Stimulated activated CD8-positive, alpha-beta memory T cell treated with anti-CD3 and anti-CD28 coated beads, Interleukin-2, amount 100 ng/mL, for 1 hour (primary cell): ENCODE measurements around the gene RNF220.

Experiments
- DNase-seq, 2 donors: peaks; one replicate each; pipeline ENCODE4 v3.0.0-alpha.2; 2020; ENCODE audit warnings: low read depth in 2 of 2

Gene RNF220

DNA sequence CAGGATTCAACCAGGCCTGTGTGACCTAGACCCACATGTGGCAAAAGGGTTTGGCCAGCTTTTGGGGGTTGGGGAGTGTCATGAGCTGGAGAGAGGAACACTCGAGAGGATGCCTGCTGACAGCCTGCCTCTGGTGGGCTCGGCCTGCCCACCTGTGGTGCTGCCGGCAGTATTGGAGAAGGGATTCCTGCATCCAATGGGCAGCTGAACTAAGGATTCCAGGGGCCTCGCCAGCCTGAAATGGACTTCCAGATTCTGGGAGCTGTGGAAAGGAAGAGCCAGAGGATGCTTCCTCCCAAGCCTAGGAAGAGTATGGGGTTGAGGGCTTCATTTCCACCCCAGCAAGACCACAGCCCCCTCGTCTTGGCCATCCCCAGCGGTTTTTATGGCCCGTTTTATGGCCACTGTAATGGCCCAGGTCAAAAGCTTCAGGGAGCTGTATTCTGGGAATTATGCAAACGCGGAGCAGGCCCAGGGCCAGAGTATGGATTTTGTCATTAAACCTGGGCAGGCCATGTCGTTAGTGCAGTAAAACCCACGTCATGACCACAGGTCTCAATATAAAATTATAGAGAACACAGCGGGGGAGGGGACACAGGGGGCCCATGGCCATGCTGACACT, 205.6 kb downstream of the RNF220 start:
- DNase-seq: no peak

GRCh38 chr1:44611419-44611818, 206.4 kb downstream of the RNF220 start:
- no peak for DNase-seq

DNA sequence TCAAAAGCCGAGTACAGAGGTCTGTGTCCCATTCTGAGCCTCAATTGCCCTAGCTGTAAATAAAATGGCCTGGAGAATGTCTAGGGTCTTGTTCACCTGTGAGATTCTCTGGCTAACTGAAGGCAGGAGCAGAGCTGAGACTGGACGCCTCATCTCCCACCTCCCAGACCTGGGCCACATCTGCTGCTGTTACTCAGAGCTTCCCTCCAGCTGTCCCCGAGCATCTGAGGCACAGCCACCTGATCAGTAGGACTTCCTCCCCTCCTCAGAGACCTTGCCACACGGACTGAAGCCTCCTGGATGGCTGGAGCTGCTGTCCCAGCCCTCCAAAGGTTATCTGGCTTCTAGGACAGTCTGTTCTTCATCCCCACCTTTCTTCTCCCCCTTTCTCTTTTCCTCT, 206.8 kb downstream of the RNF220 start:
- no peak for DNase-seq

GRCh38 chr1:44613941-44614340, 208.9 kb downstream of the RNF220 start:
- no peak for DNase-seq

DNA sequence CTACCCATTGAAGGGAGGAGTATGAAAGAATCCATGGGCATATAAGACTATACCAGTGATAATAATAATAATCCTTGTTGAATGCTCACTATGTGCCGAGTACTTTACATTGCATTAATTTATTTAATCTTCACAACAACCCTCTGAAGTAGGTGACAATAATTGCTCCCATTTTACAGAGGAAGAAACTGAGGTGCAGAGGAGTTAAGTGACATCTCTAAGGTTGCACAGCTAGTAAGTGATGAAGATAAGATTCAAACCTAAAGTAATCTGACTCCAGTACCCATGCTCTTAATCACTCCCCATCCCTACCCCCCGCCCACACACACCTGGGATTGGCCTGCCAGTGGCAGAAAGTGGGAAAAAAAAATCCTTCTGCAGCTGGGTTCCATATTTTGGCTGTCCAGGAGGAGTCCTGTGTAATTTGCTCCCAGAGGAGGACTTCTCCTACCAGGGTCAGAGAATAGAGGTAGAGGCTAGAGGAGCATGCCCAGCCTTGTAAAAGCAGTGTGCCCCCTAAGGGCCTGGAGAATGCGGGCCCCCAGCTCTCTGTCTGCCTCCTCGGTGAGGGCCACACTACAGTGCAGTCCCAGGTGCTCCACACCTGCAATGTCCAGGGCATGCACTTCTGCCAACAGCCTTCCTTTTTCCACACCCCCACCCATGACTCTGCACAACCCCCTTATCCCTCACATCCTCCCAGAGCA, 211.4 kb downstream of the RNF220 start:
- DNase-seq: no peak

GRCh38 chr1:44616991-44617702, 212.1 kb downstream of the RNF220 start:
- DNase-seq: no peak

GRCh38 chr1:44617703-44618029, 212.6 kb downstream of the RNF220 start:
- DNase-seq: no peak

- DNase-seq: no peak
Observed at GRCh38 chr1:44619261-44619900, 214.3 kb downstream of the RNF220 start.

- DNase-seq: no peak
Observed at GRCh38 chr1:44620072-44620471, 215.0 kb downstream of the RNF220 start.

- no peak for DNase-seq
Observed at GRCh38 chr1:44621841-44622286, 216.8 kb downstream of the RNF220 start.

- DNase-seq: no peak
Observed at GRCh38 chr1:44624268-44624901, 219.3 kb downstream of the RNF220 start.

GRCh38 chr1:44625348-44625747, 220.3 kb downstream of the RNF220 start:
- no peak for DNase-seq

- no peak for DNase-seq
Observed at GRCh38 chr1:44628962-44629756, 224.1 kb downstream of the RNF220 start.

DNA sequence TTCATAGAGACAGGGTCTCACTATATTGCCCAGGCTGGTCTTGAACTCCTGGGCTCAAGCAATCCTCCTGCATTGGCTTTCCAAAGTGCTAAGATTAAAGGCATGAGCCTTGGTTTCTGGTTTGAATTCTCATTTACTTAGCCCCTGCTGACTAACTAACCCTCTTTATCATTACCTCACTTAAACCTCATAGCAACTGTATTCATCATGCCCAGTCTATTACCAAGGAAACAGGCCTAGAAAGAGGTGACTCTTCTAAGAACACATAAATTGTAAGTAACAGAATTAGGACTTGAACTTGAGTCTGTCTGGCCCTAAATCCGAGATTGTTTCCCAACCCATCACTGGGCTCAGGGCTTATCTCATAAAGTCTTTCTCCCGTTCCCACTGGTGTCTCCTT, 225.1 kb downstream of the RNF220 start:
- no peak for DNase-seq

DNA sequence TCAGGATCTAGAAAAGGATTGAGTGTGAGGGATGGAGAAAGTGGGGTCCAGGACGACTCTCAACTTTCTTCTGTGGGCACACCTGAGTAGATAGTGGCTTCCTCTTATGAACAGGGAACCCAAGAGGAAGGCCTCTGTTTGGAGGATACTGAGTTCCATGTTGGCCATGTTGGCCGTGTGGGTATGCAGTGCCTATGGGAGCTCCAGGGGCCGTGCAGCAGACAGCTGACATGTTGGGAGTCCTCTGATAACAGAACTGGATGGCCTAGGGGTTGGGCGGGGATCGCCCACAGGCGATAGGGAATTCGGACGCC, 226.2 kb downstream of the RNF220 start:
- DNase-seq: no peak

- DNase-seq: peak; percentile 75 to 79
Observed at GRCh38 chr1:44631647-44632539, 226.8 kb downstream of the RNF220 start.

DNA sequence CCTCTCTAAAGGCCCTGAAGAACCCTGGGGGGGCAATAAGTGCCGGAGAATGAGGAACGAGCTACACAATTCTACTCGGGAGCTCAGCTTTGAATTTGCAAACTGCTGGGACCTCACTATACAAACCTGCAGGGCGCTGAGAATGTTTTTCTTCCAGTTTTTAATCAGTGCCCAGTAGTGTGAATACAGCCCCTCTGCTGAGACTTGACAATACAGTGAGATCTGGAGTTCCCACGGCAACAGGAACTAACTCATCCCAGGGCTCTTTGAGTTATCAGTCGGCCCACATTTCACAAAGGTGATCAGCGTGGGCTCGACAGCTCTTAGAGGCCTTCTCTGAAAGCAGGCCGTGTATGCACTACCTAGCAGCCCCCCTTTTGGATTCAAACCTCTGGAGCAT, 227.5 kb downstream of the RNF220 start:
- DNase-seq: no peak

- DNase-seq: no peak
Observed at GRCh38 chr1:44634606-44635189, 229.6 kb downstream of the RNF220 start.

- no peak for DNase-seq
Observed at GRCh38 chr1:44635439-44635838, 230.4 kb downstream of the RNF220 start.

GRCh38 chr1:44636083-44636687, 231.1 kb downstream of the RNF220 start:
- no peak for DNase-seq
